A549 (cell line): ENCODE results near the gene GXYLT1. TPM values are rescaled to one million over a fixed set of nuclear protein-coding genes. Genes with fewer than 3 reads are reported as not detected.

Experiments used
- ATAC-seq, 2 experiments: fragments of 200-7000 bp in 1 of 2; fragments of >200 bp in 1 of 2; cut with Nextera tagmentation in 1 of 2; cut with Tn5 transposase in 1 of 2; 3 replicates each; pipeline versions ENCODE4 v1.8.0 to v1.9.1; 2018 to 2020; ENCODE audit warnings: mild to moderate bottlenecking in 1 of 2, moderate library complexity in 1 of 2
- CTCF ChIA-PET: fragments of 300-600 bp; sonication (Branson Sonifier 250); formaldehyde crosslinking; extraction: SDS; loops from one replicate; lab custom pipeline; 2021; ENCODE audit warnings: antibody characterized with exemption, inconsistent platforms; lab: Yijun Ruan, JAX
- POLR2A ChIA-PET: fragments of 350-600 bp; formaldehyde crosslinking; extraction: SDS; loops from one replicate; lab custom pipeline; 2021; ENCODE audit warnings: antibody characterized with exemption, inconsistent platforms; lab: Yijun Ruan, JAX
- DNase-seq, 2 experiments: peaks; one replicate each; pipeline versions ENCODE4 v3.0.0 to v3.0.0-alpha.2; 2011 to 2016; ENCODE audit warnings: low read depth in 1 of 2, low spot score in 1 of 2
- FAIRE-seq: peaks from 2 replicates; lab custom pipeline; 2011; peaks lifted over from hg19 to GRCh38; lab: Jason Lieb, UNC
- H3K27ac ChIP-seq, 2 experiments: fragments of >200 bp; sonication (Bioruptor Twin); formaldehyde crosslinking; 3 replicates each; pipeline ENCODE4 v1.5.1; 2016 to 2017
- H3K4me1 ChIP-seq: fragments of >200 bp; sonication (Bioruptor Twin); formaldehyde crosslinking; 3 replicates; pipeline ENCODE4 v1.6.1; 2016
- H3K4me2 ChIP-seq: fragments of >200 bp; sonication (Bioruptor Twin); formaldehyde crosslinking; 3 replicates; pipeline ENCODE4 v1.6.1; 2016
- H3K4me3 ChIP-seq: fragments of >200 bp; sonication (Bioruptor Twin); formaldehyde crosslinking; 3 replicates; pipeline ENCODE4 v1.5.1; 2016
- H3K9me3 ChIP-seq: fragments of >200 bp; sonication (Bioruptor Twin); formaldehyde crosslinking; 3 replicates; pipeline ENCODE4 v1.6.1; 2016
- ATOH8 ChIP-seq: fragments of 250-450 bp; sonication (Bioruptor Pico); IDR thresholded peaks from 2 replicates; pipeline ENCODE4 v1.5.0; 2020; ENCODE audit warnings: low read depth, mild to moderate bottlenecking, moderate library complexity
- CBX2 ChIP-seq: fragments of 200-600 bp; sonication (generic); IDR thresholded peaks from 2 replicates; pipeline ENCODE4 v1.6.1; 2016; ENCODE audit warnings: low read depth, mild to moderate bottlenecking, borderline replicate concordance
- CEBPB ChIP-seq, 2 experiments: fragments of >200 bp in 1 of 2; sonication (Bioruptor Twin) in 1 of 2; formaldehyde crosslinking in 1 of 2; IDR thresholded peaks; 2 replicates each; pipeline ENCODE4 v1.6.1; 2012 to 2016
- CHD2 ChIP-seq: fragments of 150-350 bp; IDR thresholded peaks from 2 replicates; pipeline ENCODE4 v1.6.1; 2014; ENCODE audit warnings: low read length; ENCODE audit not compliant: partially characterized antibody
- CTCF ChIP-seq: fragments of >200 bp; sonication (Bioruptor Twin); formaldehyde crosslinking; IDR thresholded peaks from 3 replicates; pipeline ENCODE4 v1.5.1; 2016
- E2F6 ChIP-seq: IDR thresholded peaks from 2 replicates; pipeline ENCODE4 v1.6.1; 2012; ENCODE audit warnings: low read depth, borderline replicate concordance
- EHMT2 ChIP-seq: fragments of 200-600 bp; sonication (generic); IDR thresholded peaks from 2 replicates; pipeline ENCODE4 v1.6.1; 2016; ENCODE audit warnings: antibody characterized with exemption, low read depth, mild to moderate bottlenecking, moderate library complexity
- FOSB ChIP-seq: fragments of 250-450 bp; sonication (Bioruptor Pico); IDR thresholded peaks from 2 replicates; pipeline ENCODE4 v1.5.0; 2020; ENCODE audit warnings: mild to moderate bottlenecking, moderate library complexity
- HEYL ChIP-seq: fragments of 250-450 bp; sonication (Bioruptor Pico); IDR thresholded peaks from 2 replicates; pipeline ENCODE4 v1.8.0; 2021; ENCODE audit warnings: mild to moderate bottlenecking, moderate library complexity
- HOXB13 ChIP-seq: fragments of 250-450 bp; sonication (Bioruptor Pico); IDR thresholded peaks from 2 replicates; pipeline ENCODE4 v1.5.0; 2020; ENCODE audit warnings: low read depth, mild to moderate bottlenecking, moderate library complexity
- HOXB5 ChIP-seq: fragments of 250-450 bp; sonication (Bioruptor Pico); IDR thresholded peaks from 2 replicates; pipeline ENCODE4 v1.5.0; 2020; ENCODE audit warnings: mild to moderate bottlenecking, moderate library complexity
- JUN ChIP-seq, 2 experiments: fragments of >200 bp; sonication (Bioruptor Twin); formaldehyde crosslinking; IDR thresholded peaks; 2 replicates in 1 of 2; 3 replicates in 1 of 2; pipeline ENCODE4 v1.6.1; 2016 to 2017
- JUNB ChIP-seq: fragments of >200 bp; sonication (Bioruptor Twin); formaldehyde crosslinking; IDR thresholded peaks from 2 replicates; pipeline ENCODE4 v1.6.1; 2016
- KDM1A ChIP-seq: fragments of 200-600 bp; sonication (generic); IDR thresholded peaks from 2 replicates; pipeline ENCODE4 v1.6.1; 2016; ENCODE audit warnings: low read depth, mild to moderate bottlenecking
- KDM5A ChIP-seq: fragments of 200-600 bp; sonication (generic); IDR thresholded peaks from 2 replicates; pipeline ENCODE4 v1.6.1; 2016; ENCODE audit warnings: antibody characterized with exemption, mild to moderate bottlenecking
- MAZ ChIP-seq: fragments of 150-350 bp; IDR thresholded peaks from 2 replicates; pipeline ENCODE4 v1.6.1; 2014; ENCODE audit warnings: antibody characterized with exemption, low read depth, low read length, borderline replicate concordance
- NFE2L2 ChIP-seq: fragments of 150-350 bp; conservative IDR thresholded peaks from 2 replicates; pipeline ENCODE4 v1.6.1; 2014; ENCODE audit warnings: low read length
- NPAS2 ChIP-seq: fragments of 250-450 bp; sonication (Bioruptor Pico); IDR thresholded peaks from 2 replicates; pipeline ENCODE4 v1.8.0; 2022; ENCODE audit warnings: mild to moderate bottlenecking, moderate library complexity, borderline replicate concordance
- PHF8 ChIP-seq: fragments of 200-600 bp; sonication (generic); IDR thresholded peaks from 2 replicates; pipeline ENCODE4 v1.6.1; 2016; ENCODE audit warnings: low read depth, mild to moderate bottlenecking, antibody characterized with exemption, moderate library complexity, borderline replicate concordance
- POLR2A ChIP-seq: IDR thresholded peaks from 2 replicates; pipeline ENCODE4 v1.6.1; 2012; ENCODE audit warnings: mild to moderate bottlenecking, low read length
- RARB ChIP-seq: fragments of 250-450 bp; sonication (Bioruptor Pico); IDR thresholded peaks from 2 replicates; pipeline ENCODE4 v1.8.0; 2021; ENCODE audit warnings: mild to moderate bottlenecking, moderate library complexity
- RCOR1 ChIP-seq: fragments of 150-350 bp; IDR thresholded peaks from 2 replicates; pipeline ENCODE4 v1.6.1; 2014; ENCODE audit warnings: antibody characterized with exemption, low read length, low read depth
- SMC3 ChIP-seq: fragments of >200 bp; sonication (Bioruptor Twin); formaldehyde crosslinking; IDR thresholded peaks from 3 replicates; pipeline ENCODE4 v1.6.1; 2018; ENCODE audit warnings: inconsistent platforms
- WGBS: methylation state at CpG from one replicate; pipeline ENCODE4 v1.1.6; 2017; ENCODE audit errors: missing lambda C conversion rate; 5-methylcytosine and 5-hydroxymethylcytosine counted together
- polyA plus RNA-seq, 4 experiments: library from polyadenylated mRNA; depleted of rRNA in 3 of 4; stranded (reverse); fragments of >200 nt; fragmentation: RNase III in 1 of 4; extraction: RNeasy Plus Mini Kit Qiagen cat#74134 plus additional on column Dnase treatment in 1 of 4; gene quantifications; 2 replicates in 3 of 4; 3 replicates in 1 of 4; pipeline ENCODE4 v1.2.3, GENCODE V29; 2011 to 2017

The GXYLT1 gene
- polyA plus RNA-seq, 2 of the 4 experiments (the other 2 are of a cell fraction): 11.2 to 25.0 TPM

GRCh38 chr12:42126963-42127362, 17.7 kb downstream of the GXYLT1 start:
- Histone ChIP-seq H3K27ac (no peak overlapping the region), H3K4me1 (peaks cover 72% of the 10 kb centered on the region), H3K4me3 (no peak overlapping the region), H3K9me3 (no peaks in the 10 kb centered on the region), H3K4me2 (no peak overlapping the region)
- POLR2A ChIA-PET: no interaction called here
- CTCF ChIA-PET: interaction anchor here (0.7 to 4.4 kb wide), 2 partner anchors 30 to 245 kb away, joined by 4 to 14 read pairs; no protein-coding TSS in a partner anchor
- no peak for DNase-seq
- FAIRE-seq: no peak
- TF ChIP-seq HEYL (no peak), HOXB5 (CRISPR knock-in tag) (no peak), SMC3 (no peak), RCOR1 (no peak), NFE2L2 (no peak), MAZ (no peak), E2F6 (no peak), POLR2A (no peak), PHF8 (no peak), JUN (IDR thresholded peaks at IDR 0.05) (no peak), KDM5A (no peak), EHMT2 (no peak), CHD2 (no peak), FOSB (CRISPR knock-in tag) (no peak), CBX2 (no peak), NPAS2 (CRISPR knock-in tag) (no peak), JUNB (no peak), KDM1A (no peak), CTCF (no peak)
- WGBS: 75% methylated on average over 1 of the region's 1 CpG
- ATAC-seq: no peak

- Histone ChIP-seq H3K27ac (peak overlapping the region in 1 of 2 experiments; percentile 29; a peak in 2 of 6 replicates), H3K4me1 (peaks cover 58% of the 10 kb centered on the region)
- no peak for DNase-seq
- 65% methylated on average over 1 of the region's 1 CpG for WGBS
- TF ChIP-seq ATOH8 (CRISPR knock-in tag): no peak
- TF ChIP-seq HOXB13 (CRISPR knock-in tag): no peak
- TF ChIP-seq, all 56 proteins: peak for 0
- CTCF ChIA-PET: interaction anchor here (0.9 to 4.4 kb wide), 6 partner anchors 21 to 247 kb away, joined by 3 to 14 read pairs (median 6); no protein-coding TSS in a partner anchor
- POLR2A ChIA-PET: no interaction called here
- H3K4me2 ChIP-seq: peak overlapping the region; percentile 40
- ATAC-seq: peak in 1 of 2 experiments; percentile 56; a peak in 3 of 6 replicates
- no peak for FAIRE-seq
- no peaks in the 10 kb centered on the region for H3K9me3 ChIP-seq
- no peak overlapping the region for H3K4me3 ChIP-seq
Observed at GRCh38 chr12:42125388-42125767, 19.3 kb downstream of the GXYLT1 start.

GRCh38 chr12:42124764-42125387, 19.8 kb downstream of the GXYLT1 start:
- no peak for DNase-seq
- CTCF ChIA-PET: interaction anchor here (0.9 to 4.4 kb wide), 6 partner anchors 20 to 247 kb away, joined by 3 to 14 read pairs (median 6); no protein-coding TSS in a partner anchor
- TF ChIP-seq CEBPB (IDR thresholded peaks at IDR 0.05): 0 out of 4 replicates have a peak, but pooled peaks of 1 of the 2 experiments have one; percentile 8
- TF ChIP-seq RARB (CRISPR knock-in tag): no peak
- TF ChIP-seq, all 56 proteins: peak for 1
- no peak overlapping the region for H3K4me3 ChIP-seq
- peaks cover 55% of the 10 kb centered on the region for H3K4me1 ChIP-seq
- H3K9me3 ChIP-seq: no peaks in the 10 kb centered on the region
- no peak for FAIRE-seq
- 25% methylated on average over 5 of the region's 5 CpGs for WGBS
- H3K27ac ChIP-seq: peak overlapping the region in 1 of 2 experiments; percentile 29; a peak in 2 of 6 replicates
- peak; percentile 32 to 59; a peak in 4 of 6 replicates for ATAC-seq
- POLR2A ChIA-PET: no interaction called here
- H3K4me2 ChIP-seq: peak overlapping the region; percentile 40
